Ramos (cell line): ENCODE measurements around the gene COQ6.
"Not testable (repeated sequence)": the region's sequence is repeated elsewhere in the genome, so short reads cannot be mapped to it uniquely, and the experiment has no call there.

Source experiments
- in situ Hi-C: fragments of 300-500 bp; cut with MboI; formaldehyde crosslinking; loops from one replicate; pipeline ENCODE4 v1.14.3; 2022; ENCODE audit warnings: low sequenced_read_pairs; ENCODE audit not compliant: unreplicated experiment

The COQ6 gene

DNA sequence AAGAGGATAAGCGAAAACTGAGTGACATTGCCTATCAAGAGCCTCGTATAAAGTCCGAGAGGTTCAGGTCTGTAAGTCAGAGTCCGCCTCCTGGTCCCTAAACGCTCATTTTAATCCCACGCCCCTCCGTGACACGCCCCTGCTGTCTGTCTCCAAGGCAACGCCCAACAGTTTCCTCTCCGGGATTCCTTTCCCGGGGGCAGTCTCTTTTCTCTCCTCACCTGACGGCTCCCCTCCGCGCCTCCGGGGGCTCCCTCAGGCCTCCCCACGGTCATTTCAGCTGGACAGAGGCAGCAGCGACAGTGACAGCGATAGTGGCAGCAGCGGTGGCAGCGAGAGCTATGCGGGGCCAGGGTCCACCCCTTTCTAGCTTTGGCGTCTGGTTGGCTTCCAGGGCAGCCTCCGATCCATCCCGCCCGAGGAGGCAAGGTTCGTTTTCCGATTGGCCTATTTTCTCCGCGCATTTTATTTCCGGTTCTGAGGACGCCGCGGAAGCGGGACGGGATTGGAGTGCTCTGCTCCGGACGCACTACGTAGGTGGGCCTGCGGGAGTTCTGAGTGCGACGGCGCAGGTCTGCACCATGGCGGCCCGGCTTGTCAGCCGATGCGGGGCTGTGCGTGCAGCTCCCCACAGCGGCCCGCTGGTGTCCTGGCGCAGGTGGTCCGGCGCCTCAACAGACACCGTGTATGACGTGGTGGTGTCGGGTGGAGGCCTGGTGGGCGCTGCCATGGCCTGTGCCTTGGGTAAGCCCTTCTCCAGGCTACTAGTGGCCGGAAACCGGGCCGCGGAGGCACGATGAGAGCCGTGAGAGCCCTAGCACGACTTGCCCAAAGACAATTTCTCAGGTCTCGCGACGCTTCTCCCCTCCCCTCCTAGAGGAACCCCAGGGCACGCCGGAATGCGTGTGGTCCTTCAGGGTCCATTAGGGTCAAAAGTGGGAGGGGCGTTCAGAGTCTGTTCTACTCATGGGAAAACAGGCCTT is at the start of gene COQ6, which contains the start of gene FAM161B:
Gene COQ6 (plus strand): TSS at position 551 of the 983 bp plus-strand sequence. CDS start 31 bp downstream, at position 582.
Gene FAM161B (minus strand): TSS at position 343 of the 983 bp plus-strand sequence. CDS start 68 bp downstream, at position 275.
- in situ Hi-C loops: no loop called here

DNA sequence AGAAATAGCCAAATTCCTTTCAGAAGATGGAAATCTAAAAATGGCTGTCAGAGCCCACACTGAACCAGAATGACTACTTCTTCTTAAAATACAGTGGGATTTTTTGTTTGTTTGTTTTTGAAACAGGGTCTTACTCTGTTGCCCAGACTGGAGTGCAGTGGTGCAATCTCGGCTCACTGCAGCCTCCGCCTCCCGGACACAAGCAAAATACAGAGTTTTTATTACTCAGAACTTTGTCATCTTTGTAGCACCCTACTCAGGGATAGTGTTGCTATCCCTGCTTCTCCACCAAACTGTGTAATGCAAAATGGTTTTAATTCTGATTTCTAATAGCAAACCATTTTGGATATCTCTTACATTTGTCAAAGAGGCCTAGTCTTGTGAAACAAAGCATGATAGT is 47.1 kb upstream of the COQ6 start:
- in situ Hi-C loops: no loop called here

DNA sequence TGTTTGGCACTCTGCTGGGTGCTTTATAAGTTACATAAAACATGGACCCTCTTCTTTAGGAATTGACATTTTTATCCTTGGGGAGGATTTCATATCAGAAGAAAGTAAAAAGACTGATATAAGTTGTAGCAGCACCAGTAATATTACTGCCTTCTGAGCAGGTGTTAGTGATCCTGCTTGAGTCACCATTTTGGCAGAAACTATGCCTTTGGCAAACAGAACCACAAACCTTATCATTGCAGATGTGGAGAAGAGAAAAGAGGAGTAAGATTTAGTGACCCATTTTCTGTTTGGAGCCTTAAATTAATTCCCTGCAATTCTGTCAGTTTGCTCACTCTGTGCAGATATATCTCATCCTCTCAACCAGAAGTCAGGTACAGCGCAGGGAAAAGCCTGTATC is 40.4 kb upstream of the COQ6 start:
- in situ Hi-C loops: no loop called here

DNA sequence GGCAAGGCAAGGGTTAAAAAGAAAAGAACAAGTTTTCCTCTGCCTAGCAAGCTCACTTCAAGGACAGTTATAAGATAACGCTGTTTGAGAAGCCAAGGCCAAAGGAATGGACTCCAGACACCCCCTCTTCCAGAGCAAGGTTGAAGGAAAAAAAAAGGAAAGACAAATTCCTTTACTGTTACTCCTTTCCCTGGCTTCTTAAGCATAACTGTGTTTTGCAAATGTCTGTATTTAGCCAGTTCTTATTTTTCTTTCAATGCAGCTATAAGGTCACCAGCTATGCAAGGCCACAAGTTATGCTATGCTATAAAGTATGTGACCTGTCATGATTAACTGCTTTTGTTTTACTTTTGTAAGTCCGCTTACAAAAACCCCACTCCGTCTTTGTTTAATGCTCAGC is 36.8 kb upstream of the COQ6 start:
- in situ Hi-C loops: no loop called here

DNA sequence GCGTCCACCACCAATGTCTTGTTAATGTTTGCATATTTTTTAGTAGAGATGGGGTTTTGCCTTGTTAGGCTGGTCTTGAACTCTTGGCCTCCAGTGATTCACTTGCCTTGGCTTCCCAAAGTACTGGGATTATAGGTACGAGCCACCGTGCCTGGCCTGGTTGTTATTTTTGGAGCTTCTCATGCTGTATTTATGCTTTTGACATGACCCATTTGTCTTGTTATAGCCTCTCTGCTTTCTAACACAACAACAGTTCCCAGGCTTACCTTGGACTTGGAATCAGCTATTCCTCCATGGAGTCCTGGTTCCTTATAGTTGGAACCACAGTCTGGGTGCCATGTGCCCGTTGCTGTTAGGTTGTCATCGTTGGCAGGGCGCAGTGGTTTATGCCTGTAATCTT is 33.8 kb upstream of the COQ6 start:
- in situ Hi-C loops: no loop called here

DNA sequence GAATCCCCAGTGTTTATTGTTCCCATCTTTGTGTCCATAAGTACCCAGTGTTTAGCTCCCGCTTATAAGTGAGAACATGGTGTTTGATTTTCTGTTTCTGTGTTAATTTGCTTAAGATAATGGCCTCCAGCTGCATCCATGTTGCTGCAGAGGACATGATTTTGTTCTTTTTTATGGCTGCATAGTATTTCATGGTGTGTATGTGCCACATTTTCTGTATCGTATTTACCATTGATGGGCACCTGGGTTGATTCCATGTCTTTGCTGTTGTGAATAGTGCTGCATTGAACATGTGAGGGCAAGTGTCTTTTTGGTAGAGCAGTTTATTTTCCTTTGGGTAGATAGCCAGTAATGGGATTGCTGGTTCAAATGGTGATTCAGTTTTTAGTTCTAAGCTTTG is 30.6 kb upstream of the COQ6 start:
- in situ Hi-C loops: not testable (repeated sequence)

DNA sequence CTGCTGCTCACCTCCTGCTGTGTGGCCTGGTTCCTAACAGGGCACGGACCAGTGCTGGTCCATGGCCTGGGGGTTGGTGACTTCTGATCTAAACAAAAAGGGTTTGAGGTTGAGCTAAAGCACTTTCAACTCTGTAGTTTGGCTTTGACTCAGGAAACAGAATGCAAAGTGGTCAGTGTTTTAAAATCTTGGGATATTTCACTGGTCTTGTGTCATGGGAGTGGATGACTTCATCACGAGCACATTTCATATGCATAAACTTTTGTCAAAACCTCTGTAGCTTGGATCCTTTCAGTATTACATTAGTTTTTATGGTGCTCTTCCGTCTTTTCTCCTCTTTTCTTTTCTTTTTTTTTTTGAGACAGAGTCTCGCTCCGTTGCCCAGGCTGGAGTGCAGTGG is 25.8 kb upstream of the COQ6 start:
- in situ Hi-C loops: no loop called here

DNA sequence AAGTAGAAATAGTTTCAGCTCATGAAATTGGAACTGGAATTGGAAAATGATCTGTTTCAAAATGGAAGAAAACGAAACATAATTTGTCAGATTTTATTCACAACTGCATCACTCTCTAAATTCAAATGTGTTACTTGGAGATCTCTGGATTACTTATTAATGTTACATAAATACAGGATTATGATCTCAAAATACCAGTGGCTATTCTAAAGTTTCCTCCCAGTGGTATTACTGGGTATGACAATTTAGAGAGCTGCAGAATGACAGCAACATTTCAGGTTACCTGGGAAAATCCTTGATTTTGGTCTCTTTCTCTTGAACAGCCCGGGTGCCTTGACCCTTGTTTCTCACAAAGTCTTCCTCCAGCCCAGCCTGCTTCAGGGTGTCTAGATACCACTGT is 14.4 kb upstream of the COQ6 start:
- in situ Hi-C loops: no loop called here

DNA sequence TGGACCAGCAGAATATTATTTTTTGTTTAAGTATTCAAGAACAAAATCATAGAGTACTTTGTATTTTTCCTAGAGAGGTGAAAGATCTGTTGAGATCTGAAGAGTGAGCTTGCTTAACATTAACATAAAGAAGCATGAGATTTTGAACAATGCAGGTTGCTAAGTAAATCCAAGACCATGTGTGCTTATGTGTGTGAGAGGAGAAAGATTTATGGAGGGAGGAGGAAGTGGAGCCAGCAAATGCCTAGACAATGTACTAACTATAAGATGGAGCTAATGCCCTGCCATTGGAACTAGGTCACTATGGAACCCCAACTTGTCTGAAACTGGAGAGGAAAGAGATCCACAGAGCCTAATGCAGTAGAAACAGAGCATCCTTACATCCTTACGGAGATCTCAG is 13.6 kb upstream of the COQ6 start:
- in situ Hi-C loops: no loop called here

DNA sequence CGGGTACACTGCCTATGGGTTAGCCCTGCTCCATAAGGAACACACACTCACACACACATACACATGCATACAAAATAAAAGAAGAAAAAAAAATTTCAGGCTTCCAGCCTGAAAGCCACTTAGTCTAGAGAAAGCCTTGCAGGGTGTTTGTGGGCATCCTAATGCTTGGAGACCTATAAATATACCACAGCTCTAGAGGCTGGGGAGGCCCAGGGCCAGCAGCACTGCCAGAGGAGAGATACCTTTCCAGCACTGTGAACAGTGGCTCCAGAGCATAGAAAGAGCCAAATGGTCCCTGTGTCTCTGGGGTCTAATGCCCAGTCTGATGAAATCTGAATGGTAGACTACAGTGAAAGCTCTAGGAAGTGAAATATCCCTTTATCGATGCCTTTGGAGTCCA is 13.1 kb upstream of the COQ6 start:
- in situ Hi-C loops: no loop called here

DNA sequence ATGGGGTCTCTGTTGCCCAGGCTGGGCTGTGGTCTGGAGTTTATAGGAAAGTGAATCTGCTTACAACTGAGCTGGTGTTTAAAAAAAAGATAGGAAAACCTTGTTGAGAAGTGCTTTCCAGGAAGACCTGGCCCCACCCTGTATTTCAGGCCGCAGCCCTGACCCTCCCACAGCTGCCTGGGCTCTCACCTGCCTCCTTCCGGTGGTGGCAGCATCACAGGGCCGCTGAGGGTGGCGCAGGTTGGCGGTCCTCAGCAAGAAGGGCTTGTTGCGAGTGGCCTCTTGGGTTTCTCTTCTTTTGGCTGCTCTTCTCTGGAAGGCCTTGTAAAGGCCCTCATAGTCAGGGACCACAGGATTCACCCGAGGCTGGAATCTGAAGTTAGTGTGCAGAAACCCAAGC is 7.9 kb upstream of the COQ6 start:
- in situ Hi-C loops: no loop called here

DNA sequence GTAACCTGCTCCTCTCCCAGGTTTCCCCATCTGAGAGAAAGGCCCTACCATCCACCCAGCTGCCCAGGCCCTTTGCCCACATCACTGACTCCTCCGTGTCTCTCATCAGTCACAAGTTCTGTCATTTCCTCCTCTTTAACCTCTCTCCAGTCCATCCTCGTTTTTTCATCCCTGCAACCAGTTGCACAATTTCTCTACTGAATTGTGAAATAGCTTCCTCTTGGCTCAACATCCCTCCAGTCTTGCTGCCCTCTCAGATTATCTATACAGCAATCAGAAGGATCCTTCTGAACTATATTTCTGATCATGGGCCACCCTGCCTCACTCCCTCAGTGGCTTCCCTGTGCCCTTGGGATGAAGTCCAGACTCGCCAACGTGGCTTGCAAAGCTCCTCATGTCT is 7.0 kb upstream of the COQ6 start:
- in situ Hi-C loops: no loop called here

DNA sequence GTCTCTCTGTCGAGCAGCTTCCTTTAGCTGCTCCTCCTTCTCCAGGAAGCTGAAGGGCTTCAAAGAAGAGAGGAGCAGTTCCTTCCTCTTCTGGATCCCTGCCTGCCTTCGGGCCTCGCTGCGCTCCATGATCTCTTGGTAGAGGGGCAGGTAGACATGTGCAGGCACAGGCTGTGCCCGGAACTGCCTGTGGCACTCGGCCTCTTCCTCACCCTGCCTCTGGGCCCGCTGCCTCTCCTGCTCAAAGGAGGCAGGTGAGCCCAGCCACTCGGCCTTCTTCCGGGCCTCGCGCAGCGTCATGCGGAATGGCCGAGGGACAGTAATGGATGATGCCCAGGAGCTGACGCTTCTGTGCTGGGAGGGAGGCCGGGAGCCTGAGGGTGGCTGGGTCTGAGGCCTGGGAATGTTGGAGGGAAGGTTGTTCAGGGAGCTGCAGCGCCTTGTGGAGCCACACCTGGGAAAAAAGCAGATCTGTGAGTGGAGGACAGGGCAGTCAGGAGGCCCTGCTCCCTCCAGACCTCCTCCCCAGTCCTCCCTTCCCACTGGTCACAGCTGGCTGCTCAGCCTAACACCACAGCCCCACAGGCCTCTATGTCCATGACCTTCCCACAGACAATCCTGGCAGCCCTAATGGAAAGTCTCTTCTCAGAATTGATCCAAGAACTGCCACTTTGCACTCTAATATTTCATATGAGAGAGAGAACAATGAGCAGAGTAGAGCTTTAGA is 5.5 kb upstream of the COQ6 start:
- in situ Hi-C loops: no loop called here

DNA sequence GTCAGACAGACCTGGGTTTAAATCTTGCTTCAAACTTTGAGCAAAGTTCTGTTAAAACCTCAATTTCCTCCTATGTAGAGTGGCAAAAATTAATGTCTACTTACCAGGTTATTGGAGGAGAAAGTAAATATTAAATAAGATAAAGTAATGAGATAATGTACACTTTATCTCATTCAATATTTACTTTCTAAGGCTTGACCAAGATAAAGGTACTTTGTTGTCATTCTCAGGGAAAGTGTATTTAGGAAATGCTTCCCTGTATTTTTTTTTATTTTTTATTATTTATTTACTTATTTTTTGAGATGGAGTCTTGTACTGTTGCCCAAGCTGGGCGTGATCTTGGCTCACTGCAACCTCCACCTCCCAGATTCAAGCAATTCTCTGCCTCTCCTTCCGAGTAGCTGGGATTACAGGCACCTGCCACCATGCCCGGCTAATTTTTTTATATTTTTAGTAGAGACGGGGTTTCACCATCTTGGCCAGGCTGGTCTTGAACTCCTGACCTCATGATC is 4.9 kb upstream of the COQ6 start:
- in situ Hi-C loops: no loop called here

DNA sequence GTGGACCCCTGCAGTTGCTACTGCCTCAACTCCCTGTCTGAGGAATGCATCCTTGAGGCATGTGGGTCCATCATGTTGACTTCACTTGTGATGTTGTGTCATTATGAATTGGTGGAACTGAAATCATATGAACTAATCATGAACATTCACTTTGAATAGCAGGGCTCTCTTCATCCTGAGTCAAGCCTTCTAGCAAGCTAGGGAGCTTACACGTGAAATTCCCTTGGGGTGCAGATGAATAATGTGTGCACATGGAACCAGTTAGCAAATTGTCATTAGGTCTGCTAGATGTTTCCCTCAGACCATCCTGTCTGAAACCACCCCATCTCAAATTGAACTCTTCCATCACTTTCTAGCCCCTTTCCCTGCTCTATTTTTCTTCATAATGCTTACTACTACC is 3.6 kb downstream of the COQ6 start:
- in situ Hi-C loops: no loop called here

DNA sequence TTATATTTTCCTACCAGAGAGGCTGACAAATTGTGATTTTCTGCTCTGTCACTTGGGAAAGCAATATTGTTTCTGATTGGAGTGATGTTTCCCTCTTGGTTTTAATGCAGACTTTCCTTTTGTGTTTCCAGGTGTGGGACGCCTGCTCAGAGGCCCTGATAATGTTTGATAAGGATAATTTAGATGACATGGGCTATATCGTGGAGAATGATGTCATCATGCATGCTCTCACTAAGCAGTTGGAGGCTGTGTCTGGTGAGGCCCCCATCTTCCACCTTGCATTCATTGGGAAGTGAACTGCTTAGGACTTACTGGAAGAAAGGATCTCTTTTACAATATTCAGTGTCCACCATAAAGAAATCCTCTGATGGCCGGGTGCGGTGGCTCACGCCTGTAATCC is 5.6 kb downstream of the COQ6 start:
- in situ Hi-C loops: no loop called here

DNA sequence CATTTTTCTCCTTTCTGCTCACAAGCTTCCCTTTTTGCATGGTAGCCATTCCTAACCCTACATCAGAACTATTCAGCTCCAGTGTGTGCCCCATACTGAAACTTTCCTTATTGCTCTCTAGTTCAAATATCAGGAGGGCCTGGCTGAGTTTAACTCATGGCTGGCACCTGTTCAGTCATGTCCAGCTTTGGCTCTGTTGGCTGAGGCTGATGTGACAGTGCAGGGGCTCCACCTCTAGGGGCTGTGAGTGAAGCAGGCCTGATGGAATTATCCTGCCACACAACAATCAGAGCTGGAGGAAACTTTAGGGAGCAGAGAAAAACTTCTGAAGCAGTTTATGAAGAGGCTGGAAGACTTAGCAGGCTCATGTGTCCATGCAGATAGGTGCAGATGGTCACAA is 8.5 kb downstream of the COQ6 start:
- in situ Hi-C loops: no loop called here

DNA sequence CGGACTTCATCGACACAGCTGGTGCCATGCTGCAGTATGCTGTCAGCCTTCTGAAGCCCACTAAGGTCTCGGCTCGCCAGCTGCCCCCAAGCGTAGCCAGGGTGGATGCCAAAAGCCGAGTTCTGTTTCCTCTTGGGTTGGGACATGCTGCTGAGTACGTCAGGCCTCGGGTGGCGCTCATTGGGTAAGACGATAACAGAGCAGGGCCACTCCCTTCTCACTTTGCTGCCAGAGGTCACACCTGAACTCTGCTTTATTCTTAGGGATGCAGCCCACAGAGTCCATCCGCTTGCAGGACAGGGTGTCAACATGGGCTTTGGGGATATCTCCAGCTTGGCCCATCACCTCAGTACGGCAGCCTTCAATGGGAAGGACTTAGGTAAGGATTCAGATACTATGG is 11.1 kb downstream of the COQ6 start:
- in situ Hi-C loops: no loop called here

DNA sequence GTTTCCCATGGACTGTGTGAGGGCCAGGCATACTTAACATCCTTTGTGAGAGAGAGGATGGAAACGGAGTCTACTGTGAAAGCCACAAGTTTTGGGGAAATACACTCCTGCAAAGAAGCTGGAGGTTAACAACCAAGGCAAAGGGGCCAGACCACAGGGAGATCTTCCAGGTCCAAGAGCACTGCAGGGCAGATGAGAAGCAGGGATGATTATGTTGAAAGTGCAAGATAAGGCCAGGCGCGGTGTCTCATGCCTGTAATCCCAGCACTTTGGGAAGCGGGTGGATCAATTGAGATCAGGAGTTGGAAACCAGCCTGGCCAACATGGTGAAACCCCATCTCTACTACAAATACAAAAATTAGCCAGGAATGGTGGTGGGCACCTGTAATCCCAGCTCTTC is 15.1 kb downstream of the COQ6 start:
- in situ Hi-C loops: no loop called here

DNA sequence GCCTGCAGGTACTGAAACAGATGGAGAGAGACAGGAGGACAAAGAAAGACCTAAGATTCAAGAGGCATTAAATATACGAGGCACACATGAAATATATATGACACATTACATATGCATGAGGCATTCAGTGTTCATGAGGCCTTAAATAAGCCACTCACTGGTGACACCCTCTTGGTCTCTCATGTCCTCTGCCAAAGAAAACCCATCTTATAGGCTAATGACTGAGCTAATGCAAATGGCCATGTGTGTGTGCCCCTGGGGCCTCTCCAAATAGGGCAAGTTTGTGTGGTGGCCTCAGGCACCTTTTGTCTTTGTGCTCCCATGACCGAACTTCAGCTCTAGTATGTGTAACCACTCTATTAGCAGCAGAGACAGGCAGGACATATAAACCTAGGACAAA is 18.8 kb downstream of the COQ6 start:
- in situ Hi-C loops: no loop called here

DNA sequence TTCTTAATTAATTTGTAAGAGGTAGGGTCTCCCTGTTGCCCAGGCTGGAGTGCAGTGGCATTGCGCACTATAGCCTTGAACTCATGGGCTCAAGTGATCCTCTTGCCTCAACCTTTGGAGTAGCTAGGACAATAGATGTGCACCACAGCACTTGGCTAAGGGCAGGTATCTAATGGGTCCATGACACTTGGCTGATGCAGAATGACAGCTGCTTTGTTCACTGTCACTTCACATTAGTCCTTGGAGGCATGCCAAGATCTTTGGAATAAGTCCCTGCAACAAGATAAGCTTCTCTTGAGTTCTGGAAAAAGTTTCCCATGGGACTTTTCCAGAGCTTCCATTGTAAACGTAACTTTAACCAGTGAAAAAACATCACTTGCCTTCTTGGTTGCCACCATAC is 23.4 kb downstream of the COQ6 start:
- in situ Hi-C loops: no loop called here
